Measurements from ENCODE around the gene RSBN1L.
"Not testable (repeated sequence)": the region's sequence is repeated elsewhere in the genome, so short reads cannot be mapped to it uniquely, and the experiment has no call there.

Gene RSBN1L

GRCh38 chr7:77696057-77696642 is at the start of gene RSBN1L:
TSS of gene RSBN1L (plus strand) at chr7:77696459. CDS start at chr7:77696470, 11 bp downstream.
- peak; percentile 93 for DNase-seq

- DNase-seq, result no peak
These were observed 47.4 kb upstream of the RSBN1L start for GRCh38 chr7:77648742-77649338.

- DNase-seq, result no peak
These were observed 46.4 kb upstream of the RSBN1L start for GRCh38 chr7:77649716-77650349.

- DNase-seq, result no peak
These were observed 44.6 kb upstream of the RSBN1L start for GRCh38 chr7:77651575-77652162.

- not testable (repeated sequence) for DNase-seq
These were observed 43.4 kb upstream of the RSBN1L start for GRCh38 chr7:77652826-77653225.

GRCh38 chr7:77653572-77653971 is 42.7 kb upstream of the RSBN1L start:
- no peak for DNase-seq

- no peak for DNase-seq
These were observed 40.9 kb upstream of the RSBN1L start for GRCh38 chr7:77655356-77655755.

- no peak for DNase-seq
These were observed 40.3 kb upstream of the RSBN1L start for GRCh38 chr7:77655836-77656455.

GRCh38 chr7:77657427-77658224 is 38.6 kb upstream of the RSBN1L start:
- DNase-seq, result no peak

- DNase-seq, result no peak
These were observed 37.3 kb upstream of the RSBN1L start for GRCh38 chr7:77658928-77659327.

- no peak for DNase-seq
These were observed 34.4 kb upstream of the RSBN1L start for GRCh38 chr7:77661816-77662215.

- no peak for DNase-seq
These were observed 33.4 kb upstream of the RSBN1L start for GRCh38 chr7:77662869-77663268.

GRCh38 chr7:77664715-77665114 is 31.5 kb upstream of the RSBN1L start:
- DNase-seq, result no peak

GRCh38 chr7:77665161-77665560 is 31.1 kb upstream of the RSBN1L start:
- no peak for DNase-seq

GRCh38 chr7:77667459-77668086 is 28.7 kb upstream of the RSBN1L start:
- no peak for DNase-seq

- DNase-seq, result no peak
These were observed 21.4 kb upstream of the RSBN1L start for GRCh38 chr7:77674878-77675277.

GRCh38 chr7:77679608-77680007 is 16.7 kb upstream of the RSBN1L start:
- DNase-seq, result no peak

GRCh38 chr7:77680266-77680665 is 16.0 kb upstream of the RSBN1L start:
- DNase-seq, result no peak

- DNase-seq, result no peak
These were observed 12.2 kb upstream of the RSBN1L start for GRCh38 chr7:77684030-77684429.

GRCh38 chr7:77685233-77685632 is 11.0 kb upstream of the RSBN1L start:
- peak; percentile 18 for DNase-seq

GRCh38 chr7:77687100-77687746 is 9.0 kb upstream of the RSBN1L start:
- DNase-seq, result no peak

- DNase-seq, result no peak
These were observed 8.5 kb upstream of the RSBN1L start for GRCh38 chr7:77687747-77688144.
